Right lobe of liver (tissue), 6 donors: ENCODE data around the gene SH3D21. TPM values are rescaled to one million over a fixed set of nuclear protein-coding genes. Genes with fewer than 3 reads are reported as not detected.

Source experiments
- ATAC-seq, 4 donors: fragments of 200-7000 bp; cut with Tn5 transposase; one replicate each; pipeline ENCODE4 v1.9.1; 2020; ENCODE audit warnings: mild to moderate bottlenecking in 4 of 4, moderate library complexity in 4 of 4
- DNase-seq, 3 donors: peaks; one replicate each; pipeline ENCODE4 v3.0.0-alpha.2; 2020
- H3K27ac ChIP-seq, 3 donors: fragments of 200-600 bp; one replicate each; pipeline ENCODE4 v1.8.0; 2022
- H3K27me3 ChIP-seq, 2 donors: fragments of 200-600 bp; one replicate each; pipeline ENCODE4 v1.8.0; 2022
- H3K36me3 ChIP-seq, 4 donors: fragments of 200-600 bp; sonication (generic) in 1 of 4; one replicate each; pipeline versions ENCODE4 v1.5.1 to v1.8.0; 2017 to 2022; ENCODE audit warnings: control low read depth in 1 of 4
- H3K4me1 ChIP-seq, 4 donors: fragments of 200-600 bp; sonication (generic) in 1 of 4; one replicate each; pipeline versions ENCODE4 v1.5.1 to v1.8.0; 2017 to 2022; ENCODE audit warnings: control low read depth in 1 of 4
- H3K4me3 ChIP-seq, 3 donors: fragments of 200-600 bp; one replicate each; pipeline ENCODE4 v1.8.0; 2022
- H3K9me3 ChIP-seq, 4 donors: fragments of 200-600 bp; sonication (generic) in 1 of 4; one replicate each; pipeline versions ENCODE4 v1.5.1 to v1.8.0; 2017 to 2022; ENCODE audit warnings: control low read depth in 1 of 4
- CTCF ChIP-seq, 4 donors: fragments of 200-600 bp in 3 of 4; fragments of 450-650 bp in 1 of 4; IDR thresholded peaks; one replicate each; pipeline versions ENCODE4 v1.5.1 to v1.8.0; 2016 to 2022; ENCODE audit warnings: antibody characterized with exemption in 4 of 4, mild to moderate bottlenecking in 2 of 4
- POLR2A ChIP-seq: fragments of 450-650 bp; IDR thresholded peaks from one replicate; pipeline ENCODE4 v1.6.1; 2017; ENCODE audit warnings: antibody characterized with exemption, mild to moderate bottlenecking
- WGBS: methylation state at CpG from one replicate; pipeline ENCODE4 v1.1.6; 2018; ENCODE audit warnings: low coverage, low lambda C conversion rate; ENCODE audit not compliant: insufficient coverage; ENCODE audit errors: missing lambda C conversion rate; 5-methylcytosine and 5-hydroxymethylcytosine counted together
- intact Hi-C, 2 donors: fragments of 100-400 bp; cut with DNase I; formaldehyde crosslinking; loops; one replicate each; pipeline versions ENCODE4 v1.11.2 to v1.14.1; 2022
- total RNA-seq, 6 experiments: library from RNA; depleted of rRNA in 2 of 6; stranded (reverse); fragments of >200 nt in 2 of 6; fragmentation: NEBNext Ultra II Directional in 3 of 6; extraction: Animal tissue kit (Norgen Biotek cat#: 25700) in 3 of 6; gene quantifications; one replicate each; pipeline versions ENCODE4 v1.1.0 to v1.2.4, GENCODE V29; 2016 to 2023
- donor health status: DM: no; HTN: yes; CAD: no.
- donor health status: DM: no; HTN: no; CAD: no.
- donor health status: DM: no; HTN: no; CAD: no.
- donor health status: DM: no; HTN: yes; CAD: no.
- donor health status: DM: no; HTN: yes; CAD: no.

The SH3D21 gene
- total RNA-seq, 6 experiments from 2014 or later: 0.50 to 5.1 (median 1.2) TPM

- Histone ChIP-seq H3K36me3 (peaks cover 17 to 77% (median 36%) of the 10 kb centered on the region in 4 donors), H3K4me1 (peaks cover 0 to 9% (median 4%) of the 10 kb centered on the region in 4 donors), H3K27ac (no peak overlapping the region), H3K27me3 (no peaks in the 10 kb centered on the region), H3K9me3 (no peaks in the 10 kb centered on the region), H3K4me3 (no peak overlapping the region)
- peak in 1 of 3 donors; percentile 70 for DNase-seq
- peak; percentile 74 to 77 (median 76) for TF ChIP-seq CTCF (IDR thresholded peaks at IDR 0.05)
- no peak for TF ChIP-seq POLR2A
- intact Hi-C loops: loop anchor here (10.0 kb wide), 1 partner anchor 51 kb away; no protein-coding TSS in a partner anchor
- WGBS: 28% methylated on average over 7 of the region's 7 CpGs
- ATAC-seq: peak; percentile 89 to 94 (median 90)
Measured at GRCh38 chr1:36285443-36286101, 20.6 kb upstream of the SH3D21 start.

- no peaks in the 10 kb centered on the region for H3K9me3 ChIP-seq
- ATAC-seq (peak in 1 of 4 donors; percentile 7), DNase-seq (no peak)
- H3K4me1 ChIP-seq: peaks cover 0 to 7% (median 3%) of the 10 kb centered on the region in 4 donors
- no peak overlapping the region for H3K4me3 ChIP-seq
- no peaks in the 10 kb centered on the region for H3K27me3 ChIP-seq
- no peak for TF ChIP-seq CTCF (IDR thresholded peaks at IDR 0.05)
- no peak for TF ChIP-seq POLR2A
- WGBS: no CpG with 5 or more reads among the region's 13 CpGs
- H3K36me3 ChIP-seq: peaks cover 17 to 89% (median 49%) of the 10 kb centered on the region in 4 donors
- intact Hi-C loops: loop anchor here (10.0 kb wide), 1 partner anchor 52 kb away; no protein-coding TSS in a partner anchor
- no peak overlapping the region for H3K27ac ChIP-seq
Measured at GRCh38 chr1:36286802-36287201, 19.4 kb upstream of the SH3D21 start.

- no peak for ATAC-seq
- WGBS: 92% methylated on average over 5 of the region's 5 CpGs
- Histone ChIP-seq H3K27me3 (no peaks in the 10 kb centered on the region), H3K4me3 (no peak overlapping the region), H3K36me3 (peaks cover 17 to 94% (median 53%) of the 10 kb centered on the region in 4 donors), H3K27ac (no peak overlapping the region), H3K4me1 (peaks cover 0 to 7% (median 3%) of the 10 kb centered on the region in 4 donors), H3K9me3 (no peaks in the 10 kb centered on the region)
- intact Hi-C loops: loop anchor here (10.0 kb wide), 1 partner anchor 53 kb away; no protein-coding TSS in a partner anchor
- no peak for TF ChIP-seq CTCF (IDR thresholded peaks at IDR 0.05)
- TF ChIP-seq POLR2A: no peak
- no peak for DNase-seq
Measured at GRCh38 chr1:36287595-36287994, 18.6 kb upstream of the SH3D21 start.

- no peak overlapping the region for H3K4me3 ChIP-seq
- no peaks in the 10 kb centered on the region for H3K9me3 ChIP-seq
- ATAC-seq: no peak
- 78% methylated on average over 2 of the region's 2 CpGs for WGBS
- TF ChIP-seq POLR2A (no peak), CTCF (IDR thresholded peaks at IDR 0.05) (no peak)
- DNase-seq: no peak
- H3K27ac ChIP-seq: no peak overlapping the region
- peaks cover 8 to 85% (median 50%) of the 10 kb centered on the region in 4 donors for H3K36me3 ChIP-seq
- H3K4me1 ChIP-seq: peaks cover 0 to 3% (median 1%) of the 10 kb centered on the region in 4 donors
- H3K27me3 ChIP-seq: no peaks in the 10 kb centered on the region
- intact Hi-C loops: no loop called here
Measured at GRCh38 chr1:36295390-36295789, 10.8 kb upstream of the SH3D21 start.
